GM19240 (cell line): ENCODE measurements around the gene LPCAT4.
"Not testable (repeated sequence)": the region's sequence is repeated elsewhere in the genome, so short reads cannot be mapped to it uniquely, and the experiment has no call there.

Source experiments
- DNase-seq: peaks from one replicate; pipeline ENCODE4 v3.0.0; 2011; ENCODE audit warnings: low spot score; ENCODE audit not compliant: insufficient read length

LPCAT4 gene

GRCh38 chr15:34362047-34362773 lies 4.8 kb downstream of the LPCAT4 start:
- no peak for DNase-seq

GRCh38 chr15:34361278-34361677 lies 5.7 kb downstream of the LPCAT4 start:
- no peak for DNase-seq

GRCh38 chr15:34360298-34360697 lies 6.7 kb downstream of the LPCAT4 start:
- DNase-seq: no peak

- no peak for DNase-seq
These were observed 7.6 kb downstream of the LPCAT4 start for GRCh38 chr15:34359416-34359815.

GRCh38 chr15:34358948-34359347 lies 8.0 kb downstream of the LPCAT4 start:
- DNase-seq: no peak

- DNase-seq: no peak
These were observed 8.6 kb downstream of the LPCAT4 start for GRCh38 chr15:34358367-34358766.

GRCh38 chr15:34357653-34358052 lies 9.3 kb downstream of the LPCAT4 start:
- DNase-seq: no peak

- no peak for DNase-seq
These were observed 11.8 kb downstream of the LPCAT4 start for GRCh38 chr15:34355241-34355640.

- DNase-seq: no peak
These were observed 12.7 kb downstream of the LPCAT4 start for GRCh38 chr15:34354286-34354685.

GRCh38 chr15:34353627-34354026 lies 13.4 kb downstream of the LPCAT4 start:
- no peak for DNase-seq

GRCh38 chr15:34352996-34353395 lies 14.0 kb downstream of the LPCAT4 start:
- not testable (repeated sequence) for DNase-seq

GRCh38 chr15:34349769-34350168 lies 17.2 kb downstream of the LPCAT4 start:
- DNase-seq: no peak

GRCh38 chr15:34348735-34349300 lies 18.2 kb downstream of the LPCAT4 start:
- no peak for DNase-seq

- no peak for DNase-seq
These were observed 18.9 kb downstream of the LPCAT4 start for GRCh38 chr15:34347951-34348638.

GRCh38 chr15:34342737-34343575 lies 24.0 kb downstream of the LPCAT4 start, which contains the start of the genes NOP10 and NUTM1:
Gene NOP10, minus strand, starts transcription at chr15:34343136. Its CDS starts 63 bp downstream, at chr15:34343073.
Gene NUTM1, plus strand, starts transcription at chr15:34343315. Its CDS starts 382 bp downstream, at chr15:34343697.
- DNase-seq: no peak

GRCh38 chr15:34342213-34342736 lies 24.7 kb downstream of the LPCAT4 start:
- DNase-seq: not testable (repeated sequence)

GRCh38 chr15:34341381-34342212 lies 25.4 kb downstream of the LPCAT4 start:
- DNase-seq: no peak

GRCh38 chr15:34339946-34340345 lies 27.1 kb downstream of the LPCAT4 start:
- DNase-seq: no peak

- DNase-seq: no peak
These were observed 28.6 kb downstream of the LPCAT4 start for GRCh38 chr15:34338347-34338746.

- DNase-seq: peak; percentile 72
These were observed 29.3 kb downstream of the LPCAT4 start, which contains the start of gene SLC12A6 for GRCh38 chr15:34337557-34338306. Gene SLC12A6, minus strand, starts transcription at chr15:34337781. Its CDS starts 1,101 bp downstream, at chr15:34336680.
